ENCODE results near the gene CPEB3.
"Not testable (repeated sequence)": the region's sequence is repeated elsewhere in the genome, so short reads cannot be mapped to it uniquely, and the experiment has no call there.

The CPEB3 gene

GRCh38 chr10:92087750-92088395 lies 203.0 kb downstream of the CPEB3 start:
- peak; percentile 63 to 72 for DNase-seq

GRCh38 chr10:92082583-92083280 lies 208.1 kb downstream of the CPEB3 start:
- no peak for DNase-seq

- DNase-seq: no peak
Observed at GRCh38 chr10:92081641-92082040, 209.2 kb downstream of the CPEB3 start.

- no peak for DNase-seq
Observed at GRCh38 chr10:92080244-92080643, 210.6 kb downstream of the CPEB3 start.

- no peak for DNase-seq
Observed at GRCh38 chr10:92079003-92079402, 211.9 kb downstream of the CPEB3 start.

GRCh38 chr10:92076722-92077121 lies 214.2 kb downstream of the CPEB3 start:
- DNase-seq: no peak

- no peak for DNase-seq
Observed at GRCh38 chr10:92075829-92076228, 215.0 kb downstream of the CPEB3 start.

GRCh38 chr10:92074126-92074887 lies 216.6 kb downstream of the CPEB3 start:
- peak in 1 of 2 experiments; percentile 27 for DNase-seq

- DNase-seq: no peak
Observed at GRCh38 chr10:92068900-92069299, 222.0 kb downstream of the CPEB3 start.

GRCh38 chr10:92066386-92066785 lies 224.5 kb downstream of the CPEB3 start:
- DNase-seq: no peak

GRCh38 chr10:92064506-92064905 lies 226.4 kb downstream of the CPEB3 start:
- no peak for DNase-seq

- DNase-seq: no peak
Observed at GRCh38 chr10:92062273-92062672, 228.6 kb downstream of the CPEB3 start.

GRCh38 chr10:92054807-92055206 lies 236.1 kb downstream of the CPEB3 start:
- no peak for DNase-seq

- DNase-seq: no peak
Observed at GRCh38 chr10:92052741-92053140, 238.1 kb downstream of the CPEB3 start.

GRCh38 chr10:92052088-92052487 lies 238.8 kb downstream of the CPEB3 start:
- DNase-seq: no peak

- DNase-seq: no peak
Observed at GRCh38 chr10:92047215-92047614, 243.7 kb downstream of the CPEB3 start.

- DNase-seq: no peak
Observed at GRCh38 chr10:92045641-92046106, 245.2 kb downstream of the CPEB3 start.

- no peak for DNase-seq
Observed at GRCh38 chr10:92042541-92042940, 248.3 kb downstream of the CPEB3 start.

GRCh38 chr10:92038949-92039348 lies 251.9 kb downstream of the CPEB3 start:
- DNase-seq: no peak

- not testable (repeated sequence) for DNase-seq
Observed at GRCh38 chr10:92033070-92033469, 257.8 kb downstream of the CPEB3 start.

GRCh38 chr10:92031580-92031979 lies 259.3 kb downstream of the CPEB3 start:
- DNase-seq: no peak

GRCh38 chr10:92027141-92027540 lies 263.7 kb downstream of the CPEB3 start:
- DNase-seq: no peak

- not testable (repeated sequence) for DNase-seq
Observed at GRCh38 chr10:92025340-92025739, 265.5 kb downstream of the CPEB3 start.

GRCh38 chr10:92024700-92025099 lies 266.2 kb downstream of the CPEB3 start:
- DNase-seq: no peak

All from SW 1271 (cell line).